Activated effector memory CD4-positive, alpha-beta T cell treated with anti-CD3 and anti-CD28 coated beads, Interleukin-2, amount 50 U/mL, for 16 hours (primary cell): ENCODE results near the gene AFF1.

Experiments used
- DNase-seq: peaks from one replicate; pipeline ENCODE4 v3.0.0-alpha.2; 2020

Gene AFF1

DNA sequence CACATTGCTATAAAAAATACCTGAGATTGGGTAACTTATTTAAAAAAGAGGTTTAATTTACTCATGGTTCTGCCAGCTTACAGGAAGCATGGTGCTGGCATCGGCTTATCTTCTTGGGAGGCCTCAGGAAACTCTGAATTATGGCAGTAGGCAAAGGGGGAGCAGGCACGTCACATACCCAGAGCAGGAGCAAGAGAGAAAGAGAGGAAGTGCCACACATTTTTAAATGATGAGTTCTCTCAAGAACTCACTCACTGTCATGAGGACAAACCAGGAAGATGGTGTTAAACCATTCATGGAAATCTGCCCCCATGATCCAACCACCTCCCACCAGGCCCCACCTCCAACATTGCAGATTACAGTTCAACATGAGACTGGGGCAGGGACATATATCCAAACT lies 10.0 kb upstream of the AFF1 start:
- DNase-seq, result no peak

DNA sequence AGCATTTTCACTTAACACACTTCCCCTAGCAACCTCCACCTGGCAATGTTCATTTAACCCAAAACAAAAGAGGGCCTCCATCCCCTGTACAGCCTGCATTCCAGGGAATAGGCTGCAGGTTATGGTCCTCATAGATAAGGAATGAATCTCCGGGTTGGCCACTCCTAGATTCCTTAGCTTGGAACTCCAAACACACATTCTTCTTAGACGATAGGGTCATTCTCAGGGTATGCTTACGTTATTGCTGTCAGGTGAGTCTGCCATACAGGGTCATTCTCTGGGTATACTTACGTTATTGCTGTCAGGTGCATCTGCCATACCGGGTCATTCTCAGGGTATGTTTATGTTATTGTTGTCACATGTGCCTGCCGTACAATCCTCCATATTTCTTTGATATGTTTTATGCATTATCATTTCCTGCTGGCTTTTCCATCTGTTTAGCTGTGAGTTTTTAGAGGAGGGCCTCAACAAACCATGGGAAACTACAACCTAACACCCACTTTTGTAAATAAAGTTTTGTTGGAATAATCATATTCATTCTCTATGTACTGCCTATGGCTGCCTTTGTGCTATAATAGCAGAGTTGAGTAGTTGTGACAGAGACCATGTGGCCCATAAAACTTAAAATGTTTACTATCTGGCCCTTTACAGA lies 8.2 kb upstream of the AFF1 start:
- no peak for DNase-seq

GRCh38 chr4:86927843-86928395 lies 6.9 kb upstream of the AFF1 start:
- DNase-seq, result no peak

DNA sequence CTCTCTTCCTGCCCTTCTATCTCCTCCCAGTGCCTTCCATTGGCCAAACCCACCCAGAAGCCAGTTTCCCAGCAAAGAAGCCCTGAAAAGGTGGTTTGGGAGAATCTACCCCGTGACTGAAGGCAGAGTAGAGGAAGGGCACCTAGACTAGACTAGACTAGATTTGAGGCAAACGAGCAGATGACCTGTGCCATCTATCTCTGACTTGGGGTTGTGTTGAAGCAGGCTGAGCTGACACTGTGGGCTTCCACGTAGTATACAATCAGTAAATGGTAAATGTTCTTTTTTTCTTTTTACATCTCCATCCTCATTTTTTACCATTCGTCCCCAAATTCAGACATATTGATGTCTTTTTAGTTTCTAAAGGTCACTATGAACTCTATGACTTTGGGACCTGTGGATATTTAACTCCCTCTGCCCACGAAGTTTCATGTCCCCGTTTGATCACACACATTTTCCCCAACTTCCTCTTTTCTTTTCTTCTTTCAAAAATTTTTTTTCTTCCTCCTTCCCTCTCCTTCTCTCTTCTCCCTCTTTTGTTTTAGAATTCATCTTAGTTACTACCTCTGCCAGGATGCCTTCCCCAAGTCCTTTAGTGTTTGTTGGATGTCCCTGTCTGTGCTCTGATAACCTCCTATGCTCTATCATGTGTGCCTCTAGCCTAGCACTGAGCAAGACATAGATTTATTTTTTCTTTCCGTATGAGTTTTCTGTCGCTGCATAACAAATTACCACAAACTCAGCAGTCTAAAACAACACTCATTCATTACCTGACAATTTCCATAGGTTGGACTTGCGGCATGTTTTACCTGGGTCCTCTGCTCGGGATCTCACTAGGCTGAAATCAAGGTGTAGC lies 6.2 kb upstream of the AFF1 start:
- no peak for DNase-seq

- DNase-seq, result no peak
Measured at GRCh38 chr4:86934147-86934770, 552 bp upstream of the AFF1 start.

- no peak for DNase-seq
Measured at GRCh38 chr4:86935566-86935852, 698 bp downstream of the AFF1 start.

- DNase-seq, result peak; percentile 91
Measured at GRCh38 chr4:86935853-86936733, 1.3 kb downstream of the AFF1 start.

- no peak for DNase-seq
Measured at GRCh38 chr4:86938771-86939520, 4.1 kb downstream of the AFF1 start.

GRCh38 chr4:86939729-86940575 lies 5.1 kb downstream of the AFF1 start:
- no peak for DNase-seq

DNA sequence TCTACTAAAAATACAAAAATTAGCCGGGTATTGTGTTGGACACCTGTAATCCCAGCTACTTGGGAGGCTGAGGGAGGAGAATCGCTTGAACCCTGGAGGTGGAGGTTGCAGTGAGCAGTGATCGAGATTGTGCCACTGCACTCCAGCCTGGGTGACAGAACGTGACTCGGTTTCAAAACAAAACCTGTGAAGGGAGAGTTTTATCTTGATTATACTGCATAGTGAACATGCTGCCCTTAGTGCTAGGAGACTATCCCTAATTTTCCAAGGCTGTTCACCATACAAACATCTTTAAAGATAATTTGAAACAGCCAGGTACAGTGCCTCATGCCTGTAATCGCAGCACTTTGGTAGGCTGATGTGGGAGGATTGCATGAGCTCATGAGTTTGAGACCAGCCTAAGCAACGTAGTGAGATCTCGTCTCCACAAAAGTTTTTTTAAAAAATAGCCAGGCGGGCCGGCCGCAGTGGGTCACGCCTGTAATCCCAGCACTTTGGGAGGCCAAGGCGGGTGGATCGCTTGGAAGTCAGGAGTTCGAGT lies 6.2 kb downstream of the AFF1 start:
- no peak for DNase-seq

GRCh38 chr4:86942185-86942666 lies 7.4 kb downstream of the AFF1 start:
- DNase-seq, result no peak

- no peak for DNase-seq
Measured at GRCh38 chr4:86944964-86945781, 10.4 kb downstream of the AFF1 start.

DNA sequence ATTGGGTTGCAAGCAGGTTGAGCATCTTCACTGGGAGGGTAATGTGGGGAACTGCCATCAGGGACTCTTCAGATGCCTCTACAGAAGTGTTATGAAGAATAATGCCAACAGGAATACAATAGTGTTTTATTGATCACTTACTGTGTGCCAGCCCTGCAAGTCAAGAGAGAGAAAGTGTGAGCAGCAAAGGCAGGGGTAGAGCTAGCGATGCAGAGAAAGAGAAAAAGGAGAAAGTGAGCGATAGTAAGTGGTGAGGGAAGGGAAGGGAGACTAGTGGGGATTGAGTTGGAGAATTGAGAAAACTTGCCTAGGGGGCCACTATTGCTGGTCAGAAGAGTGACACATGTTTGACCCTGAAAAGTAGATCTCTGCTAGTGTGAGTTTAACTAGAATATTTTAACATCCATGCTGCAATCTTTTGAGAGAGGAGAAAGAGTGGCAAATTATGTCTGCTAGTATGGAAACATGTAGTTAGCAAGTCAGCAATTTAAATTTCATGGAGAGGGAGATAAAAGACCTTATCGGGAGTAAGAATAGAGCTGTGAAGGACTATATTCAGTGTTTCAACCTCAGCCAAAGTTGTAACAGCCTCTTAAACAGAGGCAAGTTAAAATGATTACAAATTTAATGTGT lies 12.2 kb downstream of the AFF1 start:
- no peak for DNase-seq

DNA sequence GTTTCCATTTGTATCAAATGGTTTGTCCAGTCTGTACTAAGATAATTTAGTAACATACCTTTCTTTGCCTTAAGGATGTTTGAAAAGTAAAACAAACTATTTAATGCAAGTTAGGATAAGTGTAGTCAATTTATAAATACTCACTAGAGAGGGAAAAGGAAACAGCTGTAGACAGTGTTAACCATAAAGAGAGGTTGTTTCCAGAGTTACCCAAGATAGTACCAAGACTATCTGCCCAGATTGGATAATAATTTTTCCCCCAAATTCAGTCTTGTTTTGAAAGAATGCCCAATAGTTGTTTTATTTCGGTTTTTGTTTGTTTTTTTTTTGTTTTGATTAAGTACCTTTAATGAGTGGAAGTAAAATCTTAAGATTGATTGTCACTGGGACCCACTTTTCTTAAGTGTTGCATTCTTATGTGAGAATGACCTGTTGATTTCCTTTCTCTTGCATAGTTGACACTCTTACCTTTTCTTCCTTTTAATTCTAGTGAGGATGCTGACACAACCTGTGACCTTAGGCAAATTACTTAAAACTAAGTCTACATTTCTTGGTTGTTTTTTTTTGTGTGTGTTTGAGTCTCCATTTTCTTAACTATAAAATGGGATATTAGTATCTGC lies 12.8 kb downstream of the AFF1 start:
- DNase-seq, result no peak

DNA sequence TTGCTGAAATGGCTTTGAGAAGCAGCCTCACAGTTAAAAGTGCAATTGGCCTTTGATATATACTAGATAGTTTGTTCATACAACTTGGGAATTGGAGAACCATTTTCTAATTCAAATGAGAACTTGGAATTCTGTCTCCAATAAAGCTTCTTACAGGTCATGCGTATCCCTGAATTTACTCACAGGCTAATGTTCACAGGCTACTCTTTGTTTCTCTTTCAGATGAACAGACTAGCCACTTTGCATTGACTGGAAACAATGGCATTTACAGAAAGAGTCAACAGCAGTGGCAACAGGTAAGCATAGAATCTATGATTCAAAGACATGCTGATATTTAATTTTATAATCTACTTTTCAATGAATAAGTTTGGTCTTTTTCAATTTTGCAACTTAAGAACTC lies 13.5 kb downstream of the AFF1 start:
- DNase-seq, result no peak

GRCh38 chr4:86950831-86951525 lies 16.2 kb downstream of the AFF1 start:
- no peak for DNase-seq

DNA sequence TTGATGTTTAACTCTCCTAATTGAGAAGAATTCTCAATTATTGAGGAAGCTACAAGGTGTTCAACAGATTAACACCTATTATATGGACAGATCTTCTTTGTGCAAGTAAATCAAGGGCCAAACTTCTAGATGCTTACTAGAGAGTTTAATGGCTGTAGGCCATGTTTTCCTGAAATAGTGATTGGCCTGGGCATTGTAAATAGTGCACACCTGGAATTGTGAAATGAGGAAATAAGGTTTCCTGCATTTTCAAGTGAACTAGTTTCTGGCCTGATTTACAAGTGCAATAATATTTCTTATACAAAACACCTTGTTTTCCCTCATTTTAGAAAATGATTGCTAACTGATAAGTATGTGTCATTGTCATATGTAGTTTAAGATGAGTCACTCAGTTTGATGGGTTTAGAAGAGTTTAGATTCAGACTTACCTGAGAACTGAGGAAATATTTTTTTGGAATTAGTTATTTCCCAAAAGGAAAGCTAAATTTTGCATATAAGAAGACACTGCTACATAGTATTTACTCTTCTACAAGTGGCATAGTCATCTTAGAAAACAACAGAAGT lies 21.2 kb downstream of the AFF1 start:
- no peak for DNase-seq

- DNase-seq, result no peak
Measured at GRCh38 chr4:86957215-86957614, 22.4 kb downstream of the AFF1 start.
